Smooth muscle cell of the coronary artery (primary cell): ENCODE data around the gene MYBPHL. TPM values are rescaled to one million over a fixed set of nuclear protein-coding genes. Genes with fewer than 3 reads are reported as not detected.

Source experiments
- total RNA-seq: library from RNA; depleted of rRNA; stranded (reverse); fragments of >200 nt; gene quantifications from 2 replicates; pipeline ENCODE4 v1.2.3, GENCODE V29; 2014; ENCODE audit warnings: low replicate concordance

Gene MYBPHL, protein sequence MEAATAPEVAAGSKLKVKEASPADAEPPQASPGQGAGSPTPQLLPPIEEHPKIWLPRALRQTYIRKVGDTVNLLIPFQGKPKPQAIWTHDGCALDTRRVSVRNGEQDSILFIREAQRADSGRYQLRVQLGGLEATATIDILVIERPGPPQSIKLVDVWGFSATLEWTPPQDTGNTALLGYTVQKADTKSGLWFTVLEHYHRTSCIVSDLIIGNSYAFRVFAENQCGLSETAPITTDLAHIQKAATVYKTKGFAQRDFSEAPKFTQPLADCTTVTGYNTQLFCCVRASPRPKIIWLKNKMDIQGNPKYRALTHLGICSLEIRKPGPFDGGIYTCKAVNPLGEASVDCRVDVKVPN
- not detected in 2 replicates for total RNA-seq

DNA sequence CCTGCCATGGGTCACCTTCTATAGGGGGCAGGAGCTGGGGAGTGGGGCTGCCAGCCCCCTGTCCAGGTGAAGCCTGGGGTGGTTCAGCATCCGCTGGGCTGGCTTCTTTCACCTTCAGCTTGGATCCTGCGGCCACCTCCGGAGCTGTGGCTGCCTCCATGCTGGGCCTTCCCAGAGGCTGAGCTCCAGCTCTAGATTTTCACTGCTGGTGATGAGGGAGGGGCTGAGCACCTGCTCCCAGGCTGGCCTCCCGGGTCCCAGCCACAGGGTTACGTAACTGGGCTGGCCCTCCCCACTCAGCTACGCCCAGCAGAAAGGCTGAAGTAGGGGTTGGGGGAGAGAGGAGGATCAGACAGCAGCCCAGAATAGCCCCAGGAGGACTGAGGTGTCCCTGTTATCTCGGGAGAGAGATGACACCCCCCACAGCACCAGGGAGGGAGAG is at the start of gene MYBPHL:
Gene MYBPHL, minus strand, starts transcription at position 180 of the 442 bp plus-strand sequence. Its CDS starts 20 bp downstream, at position 160.

DNA sequence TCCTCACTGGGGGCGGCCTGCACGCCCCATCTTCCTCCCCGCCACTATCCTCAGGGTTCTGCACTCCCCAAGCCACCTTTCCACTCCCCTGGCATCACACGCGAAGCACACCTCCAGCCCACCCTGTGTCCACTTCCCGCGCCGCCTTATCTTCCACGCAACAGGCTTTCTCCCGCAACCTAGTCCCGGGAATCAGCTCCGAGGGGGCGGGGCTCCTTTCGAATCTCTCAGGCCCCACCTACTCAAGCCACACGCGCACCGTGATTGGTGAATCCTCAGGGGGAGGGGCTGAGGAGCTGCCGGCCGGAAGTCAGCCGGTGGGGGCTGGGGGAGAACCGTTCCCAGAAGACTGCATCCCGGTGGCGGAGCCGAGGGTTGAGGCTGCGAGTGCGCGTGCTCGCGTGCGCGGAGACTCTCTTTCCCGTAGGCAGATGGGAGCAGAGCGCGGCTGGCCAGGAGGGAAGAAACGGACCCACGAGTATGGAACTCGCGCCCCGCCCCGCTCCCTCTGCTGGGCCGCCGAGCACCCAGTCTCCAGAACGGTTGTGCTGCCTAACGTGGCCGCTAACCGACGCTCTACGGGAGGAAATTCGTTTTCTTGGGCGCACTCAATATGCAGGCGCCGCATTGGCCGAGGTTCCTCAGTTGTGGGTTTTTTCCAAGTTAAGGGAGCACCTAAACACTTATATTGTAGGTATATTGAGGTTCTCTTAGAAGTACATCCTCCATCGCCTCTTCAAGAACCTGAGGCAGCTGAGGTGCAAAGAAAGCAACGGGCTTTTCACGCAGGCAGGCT is 23.7 kb downstream of the MYBPHL start, which contains the start of gene PSRC1:
Gene PSRC1, minus strand, starts transcription at position 194 of the 796 bp plus-strand sequence.

DNA sequence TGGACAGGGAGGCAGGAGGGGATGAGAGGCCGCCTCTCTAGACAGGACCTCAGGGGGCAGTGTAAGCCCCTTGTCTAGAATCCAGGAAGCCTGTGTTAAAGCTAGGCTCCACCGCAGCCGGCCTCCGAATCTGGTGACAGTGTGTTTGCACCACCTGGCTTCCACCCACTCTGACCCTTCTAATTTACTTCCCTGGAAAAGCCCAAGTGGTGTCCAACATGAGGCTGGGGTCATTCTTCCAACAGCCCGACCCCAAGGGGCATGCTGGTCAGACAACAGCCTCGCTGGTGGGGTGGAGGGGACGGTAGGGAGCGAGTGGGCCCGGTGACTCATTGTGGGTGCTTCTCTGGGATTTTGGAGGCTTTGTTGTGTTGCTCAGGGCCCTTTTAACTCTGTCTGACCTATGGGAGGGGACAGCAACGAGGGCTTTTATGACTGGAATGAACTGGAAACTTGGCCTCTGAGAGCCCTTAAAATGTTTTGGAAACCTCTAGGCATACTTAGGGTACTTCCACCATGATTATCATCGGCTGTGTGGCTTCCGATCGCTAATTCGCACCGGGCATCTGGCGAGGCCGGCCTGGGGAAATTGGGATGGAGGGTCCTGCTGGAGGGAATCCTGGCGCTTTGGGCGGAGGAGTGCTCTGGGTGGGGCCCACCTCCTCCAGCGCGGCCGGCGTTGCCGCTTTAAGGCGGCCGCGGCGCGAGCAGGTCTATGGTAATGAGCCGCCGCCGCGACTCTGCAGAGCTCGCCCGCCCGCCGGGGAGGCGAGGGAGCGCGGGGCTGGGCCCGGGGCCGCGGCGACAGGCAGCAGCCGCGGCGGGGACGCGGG is 57.8 kb downstream of the MYBPHL start, which contains the start of gene CELSR2:
Gene CELSR2, plus strand, starts transcription at position 743 of the 833 bp plus-strand sequence. CDS start 541 bp downstream, outside the sequence.

Other genes starting within 250 kb of the MYBPHL start
- gene TAF13, start 231.0 kb downstream of the MYBPHL start, total RNA-seq, result 45.4 and 105 TPM in 2 replicates
- gene TMEM167B, start 216.2 kb downstream of the MYBPHL start, total RNA-seq, result 28.9 and 34.0 TPM in 2 replicates
- gene ELAPOR1, start 192.9 kb downstream of the MYBPHL start, total RNA-seq, result 0.23 TPM in 2 replicates
- 233 and 296 TPM in 2 replicates for gene SARS1, start 93.1 kb downstream of the MYBPHL start, total RNA-seq
- 0.59 and 1.1 TPM in 2 replicates for gene CELSR2, start 57.5 kb downstream of the MYBPHL start, total RNA-seq
- 2.5 and 4.7 TPM in 2 replicates for gene PSRC1, start 23.9 kb downstream of the MYBPHL start, total RNA-seq
- gene SORT1, start 90.9 kb upstream of the MYBPHL start, total RNA-seq, result 8.2 and 9.7 TPM in 2 replicates
- gene PSMA5, start 119.4 kb upstream of the MYBPHL start, total RNA-seq, result 49.5 and 49.8 TPM in 2 replicates
- gene SYPL2, start 159.5 kb upstream of the MYBPHL start, total RNA-seq, result 1.8 TPM in 1 of 2 replicates, not detected in the other
- gene ATXN7L2, start 176.9 kb upstream of the MYBPHL start, total RNA-seq, result 0.90 and 2.0 TPM in 2 replicates
- gene CYB561D1, start 187.1 kb upstream of the MYBPHL start, total RNA-seq, result 3.2 and 4.3 TPM in 2 replicates
- gene AMIGO1, start 202.7 kb upstream of the MYBPHL start, total RNA-seq, result 0.15 and 2.1 TPM in 2 replicates
- gene GPR61, start 232.9 kb upstream of the MYBPHL start, total RNA-seq, result not detected in 2 replicates
- gene GNAI3, start 241.6 kb upstream of the MYBPHL start, total RNA-seq, result 13.0 and 13.8 TPM in 2 replicates